Left kidney (tissue), 2 donors: ENCODE data around the gene BRD2. TPM values are rescaled to one million over a fixed set of nuclear protein-coding genes. Genes with fewer than 3 reads are reported as not detected.

Experiments
- DNase-seq: peaks from one replicate; pipeline ENCODE4 v3.0.0-alpha.2; 2013
- polyA plus RNA-seq: library from polyadenylated mRNA; unstranded; fragments of 120-200 nt; gene quantifications from one replicate; pipeline ENCODE4 v1.2.1, GENCODE V29; 2013; ENCODE audit not compliant: insufficient read length

BRD2 gene
- polyA plus RNA-seq, 1 donor: 357 TPM

DNA sequence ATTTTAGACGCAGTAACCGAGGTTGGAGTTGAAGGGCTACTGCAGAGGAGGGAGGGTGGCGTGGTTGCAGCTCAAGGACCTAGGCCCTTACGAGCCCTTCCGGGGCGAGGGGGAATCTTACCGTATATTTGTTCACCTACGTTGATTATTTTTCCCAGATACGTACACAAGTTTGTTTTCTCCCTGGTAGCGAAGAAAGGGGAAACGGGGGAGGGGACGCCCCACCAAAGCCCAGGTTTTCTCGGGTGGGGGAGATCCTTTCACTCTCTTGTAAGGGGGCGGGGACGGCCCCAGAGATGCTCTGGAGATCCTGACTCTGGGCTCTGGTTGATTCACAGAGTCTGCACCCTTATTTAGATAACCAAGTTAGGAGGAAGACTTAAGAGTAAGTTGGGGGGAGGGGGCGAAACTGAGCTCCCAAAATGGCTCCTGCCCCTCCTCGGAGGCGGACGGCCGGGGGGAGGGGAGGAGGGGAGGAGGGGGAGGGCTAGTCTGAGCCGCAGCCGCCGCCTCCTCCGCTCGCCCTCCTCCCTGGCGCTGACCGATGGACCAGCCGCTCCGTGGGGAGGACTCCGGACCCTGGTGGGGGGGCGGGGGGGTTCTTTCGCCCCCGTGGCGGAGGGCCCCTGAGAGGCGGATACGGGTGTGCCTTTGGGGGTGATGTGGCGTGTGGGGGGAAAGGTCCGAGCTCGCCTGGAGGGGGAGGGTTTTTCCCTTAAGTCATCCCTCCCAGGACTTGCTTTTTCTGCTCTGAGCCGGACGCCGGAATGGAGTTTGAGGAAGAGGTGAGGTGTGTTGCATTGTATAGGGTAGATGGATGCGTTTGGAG lies 2.2 kb downstream of the BRD2 start:
- peak; percentile 88 for DNase-seq

DNA sequence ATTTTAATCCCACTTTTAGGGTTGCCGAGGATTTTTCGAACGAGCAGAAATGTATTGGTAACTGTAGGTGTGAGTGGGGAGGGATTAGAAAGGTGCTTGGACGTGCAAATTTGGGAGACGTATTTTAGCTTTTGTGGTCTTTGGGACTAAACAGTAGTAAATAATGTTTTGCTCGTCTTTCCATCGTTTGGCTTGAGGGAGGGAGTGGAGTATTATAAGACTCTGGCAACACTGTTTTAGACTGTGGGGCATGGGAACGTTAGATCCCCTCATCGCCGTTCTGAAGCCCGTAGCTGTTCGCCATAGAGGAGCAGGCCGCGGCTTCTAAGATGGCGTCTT lies 2.8 kb downstream of the BRD2 start:
- no peak for DNase-seq

DNA sequence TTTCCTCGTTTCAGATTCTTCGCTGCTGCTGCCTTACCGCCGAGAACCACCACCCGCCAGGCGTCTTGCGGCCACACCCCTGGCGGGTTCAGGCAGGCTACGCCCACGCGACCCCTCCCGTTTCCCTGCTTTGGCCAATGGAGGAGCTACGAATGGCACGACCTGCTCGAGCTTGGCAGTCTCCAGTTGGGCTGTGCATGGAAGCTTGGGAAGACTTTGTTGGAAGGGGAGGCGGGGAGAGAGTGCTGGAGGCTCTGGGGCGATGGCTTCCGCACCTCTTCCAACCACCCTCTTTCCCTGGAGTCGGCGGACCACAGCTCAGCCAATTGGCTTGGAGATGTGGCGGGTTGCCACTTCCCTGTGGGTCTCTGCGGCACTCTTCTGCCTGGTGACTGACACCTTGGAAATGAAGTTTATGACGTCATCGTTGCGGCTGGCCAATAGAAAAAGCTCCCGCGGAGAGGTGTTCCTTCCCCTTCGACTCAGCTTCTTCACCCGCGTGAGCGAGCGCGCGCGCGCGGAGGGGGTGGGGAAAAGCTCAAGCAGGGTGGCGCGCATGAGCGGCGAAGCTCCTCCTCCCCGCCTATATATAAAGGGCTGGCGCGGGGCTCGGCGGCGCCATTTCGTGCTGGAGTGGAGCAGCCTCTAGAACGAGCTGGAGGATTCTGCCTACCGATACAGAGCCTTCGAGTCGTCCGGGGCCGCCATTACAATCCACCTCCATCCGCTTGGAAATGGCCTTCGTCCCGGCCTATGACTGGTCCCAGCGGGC lies 3.4 kb downstream of the BRD2 start:
- peak; percentile 100 for DNase-seq

DNA sequence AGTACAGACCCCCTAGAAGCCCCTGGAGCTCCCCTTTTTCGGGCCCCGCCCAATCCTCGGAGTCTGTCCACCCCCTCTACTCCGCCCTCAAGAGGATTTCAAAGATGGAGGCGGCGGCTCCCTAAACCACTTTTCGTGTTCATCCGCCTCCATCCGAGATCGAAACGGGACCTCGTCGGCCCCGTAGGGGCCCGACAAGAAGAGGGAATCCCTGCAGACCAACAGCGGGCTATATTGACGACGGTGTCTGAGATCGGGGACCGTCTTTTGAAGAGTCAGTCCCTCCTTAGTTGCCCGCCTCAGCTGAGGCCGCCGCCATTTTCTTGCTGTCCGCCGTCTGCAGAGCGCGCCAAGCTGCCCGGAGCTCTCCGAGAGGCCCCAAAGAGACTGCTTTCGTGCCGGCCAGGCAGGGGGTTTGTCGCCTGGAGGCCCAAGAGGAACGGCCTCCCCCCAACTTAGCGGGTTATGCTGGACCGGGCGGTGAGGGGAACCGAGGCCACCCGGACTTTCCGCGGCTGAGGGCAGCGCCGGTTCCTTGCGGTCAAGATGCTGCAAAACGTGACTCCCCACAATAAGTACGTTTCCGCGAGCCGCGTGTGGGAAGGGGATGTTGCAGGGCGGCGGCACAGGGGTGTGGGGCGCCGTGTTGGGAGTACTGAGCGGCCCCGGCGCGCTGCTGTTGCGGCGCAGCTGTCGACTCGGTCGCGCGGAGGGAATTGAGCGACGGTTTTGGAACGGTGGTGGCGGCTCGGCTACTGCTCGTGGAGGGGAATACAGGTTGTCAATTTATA lies 4.2 kb downstream of the BRD2 start:
- DNase-seq: no peak

DNA sequence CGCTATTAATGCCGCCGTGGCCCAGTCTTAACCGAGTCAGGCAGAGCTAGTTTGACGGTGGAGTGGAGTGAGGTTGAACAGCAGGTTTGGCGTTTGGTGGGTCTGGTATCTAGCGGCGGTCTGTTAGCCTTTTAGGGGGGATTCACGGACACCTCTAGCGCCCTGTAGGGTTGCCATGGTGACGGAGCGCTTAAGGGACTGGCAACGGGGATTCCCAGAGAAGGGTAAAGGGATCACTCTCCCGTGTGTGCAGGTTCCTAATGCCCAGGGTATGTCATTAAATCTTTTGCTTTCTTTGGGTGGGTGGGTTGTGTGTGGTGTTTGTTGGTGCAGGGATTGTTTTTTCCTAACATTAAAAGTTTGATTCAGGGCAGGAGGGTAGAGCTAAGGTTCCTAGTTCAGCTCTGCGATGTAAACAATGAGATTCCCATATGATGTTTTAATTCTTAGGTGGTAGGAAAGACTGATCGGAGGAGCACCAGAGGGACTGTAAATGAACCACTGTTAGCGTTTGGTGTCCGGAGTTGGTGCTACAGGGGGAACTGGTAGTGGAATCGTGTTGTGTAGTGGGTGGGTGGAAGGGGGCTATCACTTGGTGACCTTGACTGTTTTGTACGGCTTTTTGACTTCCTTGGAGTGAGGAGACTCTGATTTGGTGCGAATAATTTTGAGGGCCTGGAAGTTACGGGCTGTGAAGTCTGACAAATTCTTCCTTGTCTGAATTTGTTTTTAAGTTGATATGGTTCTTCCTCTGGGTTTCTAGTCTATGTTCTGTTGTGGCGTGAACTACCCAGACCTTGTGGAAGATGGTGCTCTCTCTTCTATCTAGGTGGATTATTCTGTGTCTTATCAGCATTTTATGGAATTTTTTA lies 5.0 kb downstream of the BRD2 start:
- peak; percentile 42 for DNase-seq

DNA sequence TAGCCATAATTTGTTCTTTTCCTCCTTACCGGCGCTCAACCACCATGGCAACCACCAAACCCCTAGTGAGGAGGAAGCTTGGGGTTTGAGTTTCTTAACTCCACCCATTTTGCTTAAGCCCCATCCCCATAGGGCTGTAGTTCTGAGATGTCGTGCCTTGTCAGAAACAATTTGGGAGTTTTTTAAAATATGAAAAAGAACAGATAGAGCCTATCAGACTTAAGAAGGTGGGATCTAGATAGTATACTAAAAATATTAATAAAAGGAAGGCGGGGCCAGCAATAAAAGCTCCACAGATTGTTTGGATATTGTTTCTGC lies 5.6 kb downstream of the BRD2 start:
- DNase-seq: no peak

DNA sequence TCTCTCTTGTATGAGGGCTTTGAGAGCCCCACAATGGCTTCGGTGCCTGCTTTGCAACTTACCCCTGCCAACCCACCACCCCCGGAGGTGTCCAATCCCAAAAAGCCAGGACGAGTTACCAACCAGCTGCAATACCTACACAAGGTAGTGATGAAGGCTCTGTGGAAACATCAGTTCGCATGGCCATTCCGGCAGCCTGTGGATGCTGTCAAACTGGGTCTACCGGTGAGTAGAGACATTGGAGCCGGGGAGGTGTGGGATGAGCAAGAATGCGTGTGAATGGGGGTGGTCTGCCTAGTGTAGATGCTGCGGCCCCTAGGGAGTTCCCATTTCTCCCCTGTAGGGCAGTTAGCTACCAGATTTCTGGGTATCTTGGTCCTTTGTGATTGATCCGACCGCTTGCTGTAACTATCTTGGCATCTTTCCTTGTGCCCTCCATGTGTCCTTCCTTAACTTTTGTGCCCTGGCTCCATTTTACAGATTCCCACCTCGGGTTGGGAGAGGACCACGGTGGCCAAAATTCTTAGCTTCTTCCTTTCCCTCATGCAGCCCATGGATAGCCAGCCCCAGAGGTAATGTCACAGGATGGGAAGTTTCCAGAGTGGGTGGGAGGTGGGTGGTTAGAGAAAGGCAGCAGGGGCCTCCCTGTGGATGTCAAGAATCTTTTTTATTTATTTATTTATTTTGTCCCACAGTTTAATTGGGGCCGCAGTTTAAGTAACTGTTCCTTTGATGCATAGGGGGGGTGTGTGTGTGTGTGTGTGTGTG lies 6.3 kb downstream of the BRD2 start:
- no peak for DNase-seq

DNA sequence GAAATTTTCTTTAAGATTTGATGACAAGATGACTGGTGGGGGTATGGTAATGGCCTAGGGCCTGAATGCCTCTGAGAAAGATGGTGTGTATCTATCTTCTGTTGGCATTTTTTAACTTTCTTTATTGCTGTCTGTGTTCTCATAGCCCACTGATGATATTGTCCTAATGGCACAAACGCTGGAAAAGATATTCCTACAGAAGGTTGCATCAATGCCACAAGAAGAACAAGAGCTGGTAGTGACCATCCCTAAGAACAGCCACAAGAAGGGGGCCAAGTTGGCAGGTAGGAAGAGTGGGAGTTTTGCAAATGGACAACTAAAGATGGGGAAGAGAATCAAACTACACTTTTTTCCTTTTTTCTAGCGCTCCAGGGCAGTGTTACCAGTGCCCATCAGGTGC lies 7.5 kb downstream of the BRD2 start:
- no peak for DNase-seq

DNA sequence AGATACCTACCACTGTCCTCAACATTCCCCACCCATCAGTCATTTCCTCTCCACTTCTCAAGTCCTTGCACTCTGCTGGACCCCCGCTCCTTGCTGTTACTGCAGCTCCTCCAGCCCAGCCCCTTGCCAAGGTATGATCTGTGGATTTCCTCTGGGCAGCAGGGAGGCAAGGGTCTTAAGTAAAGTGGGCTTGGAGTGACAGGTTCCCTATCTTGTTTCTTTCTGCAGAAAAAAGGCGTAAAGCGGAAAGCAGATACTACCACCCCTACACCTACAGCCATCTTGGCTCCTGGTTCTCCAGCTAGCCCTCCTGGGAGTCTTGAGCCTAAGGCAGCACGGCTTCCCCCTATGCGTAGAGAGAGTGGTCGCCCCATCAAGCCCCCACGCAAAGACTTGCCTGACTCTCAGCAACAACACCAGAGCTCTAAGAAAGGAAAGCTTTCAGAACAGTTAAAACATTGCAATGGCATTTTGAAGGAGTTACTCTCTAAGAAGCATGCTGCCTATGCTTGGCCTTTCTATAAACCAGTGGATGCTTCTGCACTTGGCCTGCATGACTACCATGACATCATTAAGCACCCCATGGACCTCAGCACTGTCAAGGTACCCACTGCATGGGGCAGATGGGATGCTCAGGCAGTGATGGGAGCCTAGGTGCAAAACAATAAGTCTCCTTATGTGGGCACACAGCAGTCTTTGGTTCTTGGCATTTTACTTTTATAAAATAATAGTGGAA lies 8.1 kb downstream of the BRD2 start:
- no peak for DNase-seq

DNA sequence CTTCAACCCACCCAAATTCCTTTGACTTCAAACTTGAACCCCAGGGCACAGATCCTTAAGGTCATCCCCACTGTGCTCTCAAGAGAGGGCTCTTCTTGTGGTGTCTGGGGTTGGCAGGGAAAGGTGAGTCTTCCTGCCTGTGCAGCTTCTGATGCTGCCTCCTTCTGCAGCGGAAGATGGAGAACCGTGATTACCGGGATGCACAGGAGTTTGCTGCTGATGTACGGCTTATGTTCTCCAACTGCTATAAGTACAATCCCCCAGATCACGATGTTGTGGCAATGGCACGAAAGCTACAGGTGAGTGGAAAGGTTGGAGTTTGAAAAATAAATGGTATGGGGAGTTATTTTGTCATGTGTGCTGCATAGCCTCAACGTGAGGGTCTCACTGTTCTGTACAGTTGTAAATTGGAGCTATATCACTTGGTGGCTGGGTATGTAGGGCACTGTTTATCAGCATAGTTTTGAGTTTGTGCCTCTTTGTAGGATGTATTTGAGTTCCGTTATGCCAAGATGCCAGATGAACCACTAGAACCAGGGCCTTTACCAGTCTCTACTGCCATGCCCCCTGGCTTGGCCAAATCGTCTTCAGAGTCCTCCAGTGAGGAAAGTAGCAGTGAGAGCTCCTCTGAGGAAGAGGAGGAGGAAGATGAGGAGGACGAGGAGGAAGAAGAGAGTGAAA lies 9.0 kb downstream of the BRD2 start:
- no peak for DNase-seq

DNA sequence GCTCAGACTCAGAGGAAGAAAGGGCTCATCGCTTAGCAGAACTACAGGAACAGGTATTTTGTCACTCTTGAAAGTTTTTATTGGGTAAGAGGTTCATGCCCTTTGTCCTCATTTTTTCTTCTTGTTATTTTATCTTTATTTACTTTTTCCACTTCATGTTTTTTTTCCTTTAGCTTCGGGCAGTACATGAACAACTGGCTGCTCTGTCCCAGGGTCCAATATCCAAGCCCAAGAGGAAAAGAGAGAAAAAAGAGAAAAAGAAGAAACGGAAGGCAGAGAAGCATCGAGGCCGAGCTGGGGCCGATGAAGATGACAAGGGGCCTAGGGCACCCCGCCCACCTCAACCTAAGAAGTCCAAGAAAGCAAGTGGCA lies 9.5 kb downstream of the BRD2 start:
- no peak for DNase-seq

DNA sequence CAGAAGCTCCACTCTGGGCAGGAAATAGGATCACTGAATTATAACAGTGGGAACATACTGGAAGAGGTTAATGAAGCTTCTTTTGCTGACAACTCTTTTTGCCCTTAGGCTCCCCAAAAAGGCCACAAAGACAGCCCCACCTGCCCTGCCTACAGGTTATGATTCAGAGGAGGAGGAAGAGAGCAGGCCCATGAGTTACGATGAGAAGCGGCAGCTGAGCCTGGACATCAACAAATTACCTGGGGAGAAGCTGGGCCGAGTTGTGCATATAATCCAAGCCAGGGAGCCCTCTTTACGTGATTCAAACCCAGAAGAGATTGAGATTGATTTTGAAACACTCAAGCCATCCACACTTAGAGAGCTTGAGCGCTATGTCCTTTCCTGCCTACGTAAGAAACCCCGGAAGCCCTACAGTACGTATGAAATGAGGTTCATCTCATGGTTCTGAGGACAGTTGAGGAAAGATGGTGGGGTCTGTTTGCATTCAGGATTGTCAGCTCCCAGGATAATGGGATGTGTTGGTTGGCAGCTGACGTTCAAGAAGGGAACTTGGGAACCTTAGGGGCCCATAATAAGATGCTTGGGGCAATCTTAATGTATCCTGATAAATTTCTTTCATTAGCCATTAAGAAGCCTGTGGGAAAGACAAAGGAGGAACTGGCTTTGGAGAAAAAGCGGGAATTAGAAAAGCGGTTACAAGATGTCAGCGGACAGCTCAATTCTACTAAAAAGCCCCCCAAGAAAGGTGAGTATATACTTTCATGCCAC lies 11.5 kb downstream of the BRD2 start:
- DNase-seq: no peak

DNA sequence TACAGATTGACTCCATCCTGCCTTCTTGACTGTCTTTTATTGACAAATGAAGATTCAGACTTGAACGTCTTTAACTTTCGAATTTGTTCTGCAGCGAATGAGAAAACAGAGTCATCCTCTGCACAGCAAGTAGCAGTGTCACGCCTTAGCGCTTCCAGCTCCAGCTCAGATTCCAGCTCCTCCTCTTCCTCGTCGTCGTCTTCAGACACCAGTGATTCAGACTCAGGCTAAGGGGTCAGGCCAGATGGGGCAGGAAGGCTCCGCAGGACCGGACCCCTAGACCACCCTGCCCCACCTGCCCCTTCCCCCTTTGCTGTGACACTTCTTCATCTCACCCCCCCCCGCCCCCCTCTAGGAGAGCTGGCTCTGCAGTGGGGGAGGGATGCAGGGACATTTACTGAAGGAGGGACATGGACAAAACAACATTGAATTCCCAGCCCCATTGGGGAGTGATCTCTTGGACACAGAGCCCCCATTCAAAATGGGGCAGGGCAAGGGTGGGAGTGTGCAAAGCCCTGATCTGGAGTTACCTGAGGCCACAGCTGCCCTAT lies 12.2 kb downstream of the BRD2 start:
- DNase-seq: no peak

DNA sequence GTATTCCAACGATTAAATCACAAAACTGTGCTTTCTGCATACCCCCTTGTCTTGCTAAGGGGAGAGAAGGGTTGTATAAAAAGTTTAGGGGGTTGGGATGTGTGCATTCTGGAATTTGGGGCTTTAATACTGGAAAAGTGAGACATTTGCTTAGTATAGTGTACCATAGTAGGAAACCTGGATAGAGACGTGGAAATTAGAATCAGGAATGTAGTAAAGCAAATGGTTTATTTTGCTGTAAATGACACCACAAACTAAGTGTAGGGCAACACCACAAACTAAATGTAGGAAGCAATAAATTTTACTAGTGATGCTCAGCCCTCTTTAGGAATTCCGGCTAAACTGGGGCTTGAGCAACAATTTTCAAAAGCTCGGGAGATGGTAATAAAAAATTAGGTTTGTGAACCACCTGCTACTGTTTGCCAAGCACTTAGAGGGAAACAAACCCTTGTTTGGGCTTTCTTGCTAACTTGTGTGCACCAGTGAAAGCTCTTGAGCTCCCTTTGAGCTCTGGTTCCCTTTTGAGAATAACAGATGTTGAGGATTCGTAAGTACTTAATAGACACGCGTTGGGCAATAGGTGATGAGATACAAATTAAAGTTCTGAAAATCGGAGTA lies 13.8 kb downstream of the BRD2 start:
- no peak for DNase-seq

DNA sequence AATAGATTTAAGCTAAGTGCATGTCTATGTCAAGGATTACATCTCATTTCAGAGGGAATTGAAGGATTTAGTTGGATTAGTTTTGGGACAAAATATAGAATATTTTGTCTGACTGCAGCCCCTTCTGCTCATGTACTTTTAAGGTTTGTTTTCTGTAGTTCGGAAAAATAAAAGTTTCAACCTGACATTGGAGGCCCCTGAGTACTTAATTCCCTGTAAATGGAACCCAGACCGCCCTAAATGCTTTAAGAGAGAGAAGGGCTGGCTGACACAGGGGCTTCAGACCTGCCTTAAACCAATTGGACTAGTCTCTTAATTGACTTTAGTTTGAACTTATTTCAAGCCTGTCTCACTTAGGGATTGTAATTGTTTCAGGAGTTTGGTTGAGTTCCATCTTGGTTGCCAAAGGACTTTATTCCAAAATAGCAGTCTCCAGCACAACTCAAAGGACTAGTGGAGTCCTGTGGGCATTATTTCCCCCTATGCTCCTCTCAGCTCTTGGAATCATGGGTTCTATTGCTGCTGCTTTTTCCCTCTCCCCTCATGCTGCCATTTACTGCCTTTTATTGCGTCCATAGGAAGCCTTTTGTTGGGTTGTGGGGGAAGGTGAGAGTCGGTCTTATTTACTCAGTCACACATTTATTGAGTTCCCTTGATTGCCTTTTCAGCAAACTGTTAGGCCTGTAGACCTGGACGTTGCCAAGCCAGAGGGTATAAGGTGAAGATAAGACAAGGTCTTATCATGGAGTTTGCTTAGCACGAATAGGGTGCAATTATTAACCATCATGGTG lies 14.5 kb downstream of the BRD2 start:
- no peak for DNase-seq

DNA sequence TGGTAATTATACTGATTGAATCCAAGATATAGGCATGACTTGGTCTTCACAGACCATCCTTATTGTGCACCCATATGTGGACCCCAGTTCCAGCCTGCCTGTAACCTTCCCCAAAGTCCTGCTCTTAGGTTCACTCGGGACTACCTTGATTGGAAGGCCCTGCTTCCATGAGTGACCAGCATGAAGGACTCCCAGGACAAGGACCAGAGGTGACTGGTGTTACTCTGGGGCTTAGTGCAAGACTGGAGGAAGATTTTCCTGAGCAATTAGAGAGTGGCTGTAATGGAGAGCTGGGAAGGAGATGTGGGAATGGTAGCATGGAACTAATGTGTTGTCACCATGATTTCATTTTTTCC lies 15.1 kb downstream of the BRD2 start:
- DNase-seq: no peak

DNA sequence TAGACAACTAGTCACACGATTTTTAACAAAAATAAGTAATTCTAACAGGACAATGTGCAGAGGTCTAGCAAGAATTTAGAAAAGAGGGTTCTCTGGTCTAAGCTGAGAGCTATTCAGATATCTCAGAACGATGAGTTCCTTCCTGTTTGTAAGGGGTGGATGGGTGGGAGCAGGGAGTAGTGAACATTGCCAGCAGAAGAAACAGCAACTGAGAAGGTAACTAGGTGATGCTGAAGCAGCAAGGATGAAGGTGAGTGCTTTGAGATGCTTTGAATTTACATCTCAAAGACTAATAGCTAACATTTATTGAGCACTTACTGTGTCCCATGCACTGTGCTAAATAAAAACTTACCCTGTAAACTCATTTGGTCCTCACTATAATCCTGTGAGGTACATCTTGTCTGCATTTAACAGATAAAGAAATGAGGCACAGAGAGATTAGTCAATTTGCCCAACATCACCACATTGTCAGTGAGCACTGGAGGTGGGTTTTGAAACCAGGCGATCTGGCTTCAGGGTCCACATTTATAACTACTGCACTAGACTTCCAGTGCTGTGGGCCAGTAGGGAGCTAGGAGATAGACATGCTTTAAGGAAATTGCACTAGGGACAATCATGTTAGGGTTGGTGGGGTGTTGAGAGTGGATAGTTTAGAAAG lies 15.7 kb downstream of the BRD2 start:
- no peak for DNase-seq
